Measurements from ENCODE around the gene TSHZ2.
"Not testable (repeated sequence)": the region's sequence is repeated elsewhere in the genome, so short reads cannot be mapped to it uniquely, and the experiment has no call there.

Gene TSHZ2

GRCh38 chr20:53454675-53455276 is 482.6 kb downstream of the TSHZ2 start:
- DNase-seq (ENCODE audit: low read depth) = no peak

GRCh38 chr20:53463101-53463972 is 491.2 kb downstream of the TSHZ2 start:
- DNase-seq (ENCODE audit: low read depth) = no peak

GRCh38 chr20:53466279-53466678 is 494.1 kb downstream of the TSHZ2 start:
- DNase-seq (ENCODE audit: low read depth) = no peak

GRCh38 chr20:53468587-53468986 is 496.4 kb downstream of the TSHZ2 start:
- DNase-seq (ENCODE audit: low read depth) = no peak

GRCh38 chr20:53472859-53473258 is 500.7 kb downstream of the TSHZ2 start:
- not testable (repeated sequence) for DNase-seq (ENCODE audit: low read depth)

GRCh38 chr20:53480913-53481312 is 508.8 kb downstream of the TSHZ2 start:
- DNase-seq (ENCODE audit: low read depth) = no peak

- DNase-seq (ENCODE audit: low read depth) = no peak
Observed at GRCh38 chr20:53487461-53488200, 515.5 kb downstream of the TSHZ2 start.

- no peak for DNase-seq (ENCODE audit: low read depth)
Observed at GRCh38 chr20:53488775-53489272, 516.7 kb downstream of the TSHZ2 start.

- no peak for DNase-seq (ENCODE audit: low read depth)
Observed at GRCh38 chr20:53489528-53489927, 517.4 kb downstream of the TSHZ2 start.

- no peak for DNase-seq (ENCODE audit: low read depth)
Observed at GRCh38 chr20:53490620-53491019, 518.5 kb downstream of the TSHZ2 start.

GRCh38 chr20:53491462-53491861 is 519.3 kb downstream of the TSHZ2 start:
- DNase-seq (ENCODE audit: low read depth) = no peak

- no peak for DNase-seq (ENCODE audit: low read depth)
Observed at GRCh38 chr20:53492212-53492611, 520.1 kb downstream of the TSHZ2 start.

- DNase-seq (ENCODE audit: low read depth) = no peak
Observed at GRCh38 chr20:53493311-53493857, 521.2 kb downstream of the TSHZ2 start.

- no peak for DNase-seq (ENCODE audit: low read depth)
Observed at GRCh38 chr20:53494753-53495152, 522.6 kb downstream of the TSHZ2 start.

GRCh38 chr20:53495398-53496092 is 523.4 kb downstream of the TSHZ2 start:
- no peak for DNase-seq (ENCODE audit: low read depth)

GRCh38 chr20:53497246-53497645 is 525.1 kb downstream of the TSHZ2 start:
- DNase-seq (ENCODE audit: low read depth) = no peak

GRCh38 chr20:53498341-53498740 is 526.2 kb downstream of the TSHZ2 start:
- no peak for DNase-seq (ENCODE audit: low read depth)

GRCh38 chr20:53500651-53501050 is 528.5 kb downstream of the TSHZ2 start:
- no peak for DNase-seq (ENCODE audit: low read depth)

GRCh38 chr20:53502820-53503219 is 530.7 kb downstream of the TSHZ2 start:
- DNase-seq (ENCODE audit: low read depth) = no peak

- DNase-seq (ENCODE audit: low read depth) = no peak
Observed at GRCh38 chr20:53503517-53503919, 531.4 kb downstream of the TSHZ2 start.

GRCh38 chr20:53504106-53504505 is 531.9 kb downstream of the TSHZ2 start:
- not testable (repeated sequence) for DNase-seq (ENCODE audit: low read depth)

GRCh38 chr20:53510262-53510661 is 538.1 kb downstream of the TSHZ2 start:
- no peak for DNase-seq (ENCODE audit: low read depth)

All from activated T-cell treated with anti-CD3 and anti-CD28 coated beads for 1 hour (primary cell).